Mesenchymal stem cell (in vitro differentiated cells and primary cell): ENCODE measurements around the gene WDR91.

Experiments used
- DNase-seq: peaks from one replicate; pipeline ENCODE4 v3.0.0-alpha.2; 2013
- H2AFZ ChIP-seq: one replicate; pipeline ENCODE4 v1.6.1; 2013; ENCODE audit warnings: low read depth, mild to moderate bottlenecking, control low read depth, inconsistent platforms, low read length, moderate library complexity
- H2AK5ac ChIP-seq: 2 replicates; pipeline ENCODE4 v1.6.1; 2013; ENCODE audit warnings: low read length, moderate library complexity, mild to moderate bottlenecking, inconsistent platforms; ENCODE audit not compliant: severe bottlenecking
- H2BK120ac ChIP-seq: one replicate; pipeline ENCODE4 v1.6.1; 2013; ENCODE audit warnings: low read depth, mild to moderate bottlenecking, inconsistent platforms, low read length, moderate library complexity
- H2BK12ac ChIP-seq, 2 experiments: one replicate each; pipeline ENCODE4 v1.6.1; 2013; ENCODE audit warnings: inconsistent platforms in 2 of 2, low read length in 2 of 2, mild to moderate bottlenecking in 2 of 2, moderate library complexity in 2 of 2, control low read depth in 1 of 2
- H2BK15ac ChIP-seq: one replicate; pipeline ENCODE4 v1.6.1; 2013; ENCODE audit warnings: mild to moderate bottlenecking, low read depth, inconsistent platforms; ENCODE audit not compliant: poor library complexity, severe bottlenecking
- H2BK5ac ChIP-seq: 2 replicates; pipeline ENCODE4 v1.6.1; 2013; ENCODE audit warnings: low read depth, mild to moderate bottlenecking, low read length, control low read depth, inconsistent platforms; ENCODE audit not compliant: poor library complexity, severe bottlenecking
- H3K14ac ChIP-seq, 2 experiments: one replicate each; pipeline ENCODE4 v1.6.1; 2013; ENCODE audit warnings: inconsistent platforms in 2 of 2, low read length in 2 of 2, control low read depth in 1 of 2, mild to moderate bottlenecking in 1 of 2, moderate library complexity in 1 of 2
- H3K18ac ChIP-seq, 2 experiments: one replicate each; pipeline ENCODE4 v1.6.1; 2013; ENCODE audit warnings: inconsistent platforms in 2 of 2, low read length in 2 of 2, control low read depth in 1 of 2, low read depth in 1 of 2, mild to moderate bottlenecking in 1 of 2
- H3K23ac ChIP-seq, 2 experiments: one replicate each; pipeline ENCODE4 v1.6.1; 2013; ENCODE audit warnings: inconsistent platforms in 2 of 2, low read length in 2 of 2, mild to moderate bottlenecking in 2 of 2, moderate library complexity in 2 of 2, control low read depth in 1 of 2
- H3K27ac ChIP-seq: 2 replicates; pipeline ENCODE4 v1.5.1; 2013; ENCODE audit warnings: mild to moderate bottlenecking, moderate library complexity, low read length, control low read depth, inconsistent platforms; ENCODE audit not compliant: poor library complexity, severe bottlenecking
- H3K27me3 ChIP-seq, 2 experiments: 2 replicates each; pipeline versions ENCODE4 v1.6.1 to v1.7.0; 2013; ENCODE audit warnings: low read length in 2 of 2, mild to moderate bottlenecking in 2 of 2, moderate library complexity in 2 of 2, control low read depth in 1 of 2, inconsistent platforms in 1 of 2; ENCODE audit not compliant: control insufficient read depth in 1 of 2, insufficient read depth in 1 of 2
- H3K36me3 ChIP-seq, 2 experiments: 2 replicates each; pipeline versions ENCODE4 v1.6.1 to v1.7.0; 2013; ENCODE audit warnings: low read length in 2 of 2, control low read depth in 1 of 2, inconsistent platforms in 1 of 2, low read depth in 1 of 2, mild to moderate bottlenecking in 1 of 2; ENCODE audit not compliant: insufficient read depth in 2 of 2, control insufficient read depth in 1 of 2
- H3K4ac ChIP-seq, 2 experiments: one replicate each; pipeline ENCODE4 v1.6.1; 2013; ENCODE audit warnings: inconsistent platforms in 2 of 2, low read length in 2 of 2, mild to moderate bottlenecking in 2 of 2, moderate library complexity in 2 of 2, control low read depth in 1 of 2, low read depth in 1 of 2
- H3K4me1 ChIP-seq: 2 replicates; pipeline ENCODE4 v1.6.1; 2013; ENCODE audit warnings: low read depth, low read length, control low read depth; ENCODE audit not compliant: control insufficient read depth, insufficient read depth
- H3K4me2 ChIP-seq: 2 replicates; pipeline ENCODE4 v1.6.1; 2013; ENCODE audit warnings: low read length, mild to moderate bottlenecking, inconsistent platforms; ENCODE audit not compliant: poor library complexity, severe bottlenecking
- H3K4me3 ChIP-seq, 2 experiments: 2 replicates each; pipeline versions ENCODE4 v1.5.1 to v1.7.0; 2013; ENCODE audit warnings: low read length in 2 of 2, mild to moderate bottlenecking in 2 of 2, control low read depth in 1 of 2, low read depth in 1 of 2; ENCODE audit not compliant: insufficient read depth in 1 of 2
- H3K79me1 ChIP-seq: replicated peaks from 2 replicates; pipeline ENCODE4 v1.6.1; 2013; ENCODE audit warnings: mild to moderate bottlenecking, control low read depth, low read length, inconsistent platforms; ENCODE audit not compliant: poor library complexity, severe bottlenecking
- H3K9ac ChIP-seq: 2 replicates; pipeline ENCODE4 v1.7.0; 2013; ENCODE audit warnings: mild to moderate bottlenecking, low read length, moderate library complexity
- H3K9me3 ChIP-seq: 2 replicates; pipeline ENCODE4 v1.7.0; 2013; ENCODE audit warnings: mild to moderate bottlenecking, low read length; ENCODE audit not compliant: control insufficient read depth
- H4K8ac ChIP-seq: one replicate; pipeline ENCODE4 v1.6.1; 2013; ENCODE audit warnings: inconsistent platforms, mild to moderate bottlenecking, low read length, moderate library complexity
- H4K91ac ChIP-seq: one replicate; pipeline ENCODE4 v1.6.1; 2013; ENCODE audit warnings: mild to moderate bottlenecking, low read length, inconsistent platforms
- WGBS: methylation state at CpG from one replicate; pipeline ENCODE4 v1.1.7; 2013; ENCODE audit warnings: mixed read lengths; 5-methylcytosine and 5-hydroxymethylcytosine counted together

WDR91 gene

GRCh38 chr7:135160858-135161653, 50.3 kb downstream of the WDR91 start:
- Histone ChIP-seq H3K4me3 (no peak overlapping the region), H2BK12ac (peak overlapping the region in 1 of 2 experiments; percentile 95), H3K23ac (no peak overlapping the region), H3K79me1 (peaks cover 32% of the 10 kb centered on the region), H2BK120ac (peak overlapping the region; percentile 39), H4K8ac (peak overlapping the region; percentile 52), H2BK5ac (peak overlapping the region; percentile 71), H3K18ac (peak overlapping the region; percentile 52 to 84), H3K27me3 (no peaks in the 10 kb centered on the region), H3K4me2 (no peak overlapping the region), H3K27ac (peak overlapping the region; percentile 90), H4K91ac (peak overlapping the region; percentile 23), H3K4ac (peak overlapping the region; percentile 3 to 5), H3K9ac (peak overlapping the region; percentile 44), H3K36me3 (peaks cover 31 to 45% of the 10 kb centered on the region in 2 experiments), H3K9me3 (peaks cover 13% of the 10 kb centered on the region), H2AFZ (no peak overlapping the region), H3K4me1 (peaks cover 28% of the 10 kb centered on the region), H3K14ac (no peak overlapping the region), H2AK5ac (peak overlapping the region; percentile 63), H2BK15ac (no peak overlapping the region)
- DNase-seq = peak; percentile 49
- 64% methylated on average over 9 of the region's 9 CpGs for WGBS

- peak overlapping the region in 1 of 2 experiments; percentile 54 for H3K18ac ChIP-seq
- no peak overlapping the region for H3K4me2 ChIP-seq
- H3K23ac ChIP-seq = no peak overlapping the region
- H2BK5ac ChIP-seq = no peak overlapping the region
- WGBS = 40% methylated on average over 4 of the region's 5 CpGs
- peak overlapping the region; percentile 44 for H3K9ac ChIP-seq
- no peak overlapping the region for H2AFZ ChIP-seq
- no peak overlapping the region for H2BK15ac ChIP-seq
- H3K4me1 ChIP-seq = peaks cover 28% of the 10 kb centered on the region
- no peak overlapping the region for H4K91ac ChIP-seq
- H3K36me3 ChIP-seq = peaks cover 24 to 37% of the 10 kb centered on the region in 2 experiments
- H2AK5ac ChIP-seq = peak overlapping the region; percentile 68
- peak overlapping the region; percentile 90 for H3K27ac ChIP-seq
- H3K14ac ChIP-seq = no peak overlapping the region
- no peaks in the 10 kb centered on the region for H3K27me3 ChIP-seq
- peak overlapping the region; percentile 39 for H2BK120ac ChIP-seq
- peak; percentile 75 for DNase-seq
- H4K8ac ChIP-seq = no peak overlapping the region
- H3K9me3 ChIP-seq = peaks cover 21% of the 10 kb centered on the region
- peak overlapping the region in 1 of 2 experiments; percentile 60 for H3K4ac ChIP-seq
- H3K4me3 ChIP-seq = peak overlapping the region in 1 of 2 experiments; percentile 38
- H3K79me1 ChIP-seq = peaks cover 27% of the 10 kb centered on the region
- H2BK12ac ChIP-seq = peak overlapping the region in 1 of 2 experiments; percentile 95
Measured at GRCh38 chr7:135160098-135160857, 51.0 kb downstream of the WDR91 start.

GRCh38 chr7:135159359-135160085, 51.8 kb downstream of the WDR91 start:
- Histone ChIP-seq H3K27ac (peak overlapping the region; percentile 90), H4K91ac (no peak overlapping the region), H3K27me3 (no peaks in the 10 kb centered on the region), H3K9me3 (peaks cover 28% of the 10 kb centered on the region), H3K23ac (no peak overlapping the region), H2BK12ac (no peak overlapping the region), H3K14ac (no peak overlapping the region), H3K4ac (peak overlapping the region in 1 of 2 experiments; percentile 45), H3K79me1 (peaks cover 24% of the 10 kb centered on the region), H2AFZ (no peak overlapping the region), H3K4me2 (peak overlapping the region; percentile 23), H2BK5ac (no peak overlapping the region), H2AK5ac (peak overlapping the region; percentile 82), H3K36me3 (peaks cover 16 to 34% of the 10 kb centered on the region in 2 experiments), H3K18ac (no peak overlapping the region), H2BK120ac (no peak overlapping the region), H3K4me3 (peak overlapping the region in 1 of 2 experiments; percentile 38), H3K9ac (peak overlapping the region; percentile 44), H3K4me1 (peaks cover 28% of the 10 kb centered on the region), H2BK15ac (no peak overlapping the region), H4K8ac (no peak overlapping the region)
- DNase-seq = peak; percentile 32
- WGBS = 90% methylated on average over 2 of the region's 2 CpGs
